Globus pallidus (tissue), 1 donor: Measurements from ENCODE around the gene MB21D2.
A peak's percentile ranks its signal among the peaks of the same experiment; 100 is the strongest.

Source experiments
- DNase-seq: peaks from one replicate; pipeline ENCODE4 v3.0.0-alpha.2; 2015; ENCODE audit warnings: low spot score

MB21D2 gene

DNA sequence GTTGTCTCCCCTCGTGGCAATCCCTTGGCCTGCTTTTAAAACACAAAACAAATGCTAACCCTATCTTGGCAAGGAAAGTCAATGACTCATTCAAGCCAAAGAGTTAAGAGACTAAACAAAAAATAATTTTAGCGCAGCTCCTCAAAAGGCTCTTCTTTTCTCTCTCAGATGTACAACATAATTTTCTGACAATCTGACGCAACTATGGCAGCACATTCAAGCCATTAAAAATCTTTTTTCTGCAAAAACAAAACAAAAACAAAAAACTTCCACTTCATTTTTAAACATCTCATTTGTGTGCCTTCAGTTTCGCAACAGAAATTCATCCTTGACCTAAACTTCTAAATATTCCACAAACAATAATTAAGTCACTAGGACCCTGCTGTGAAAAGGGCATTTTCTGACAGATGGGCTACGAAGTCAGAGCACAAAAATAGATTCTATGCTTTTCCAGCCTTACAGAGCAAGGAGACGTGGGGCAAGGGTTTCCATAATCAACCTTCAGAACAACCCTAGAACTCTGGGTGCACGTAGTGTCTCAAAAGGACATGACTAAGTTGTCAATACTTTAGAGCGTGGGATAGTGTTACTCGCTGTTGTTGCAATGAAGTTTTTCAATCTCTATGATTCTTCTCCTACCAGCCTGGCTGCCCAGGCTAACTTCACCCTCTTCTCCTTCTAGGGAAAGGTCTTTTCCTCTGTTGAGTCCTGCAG, 84.3 kb downstream of the MB21D2 start:
- no peak for DNase-seq

DNA sequence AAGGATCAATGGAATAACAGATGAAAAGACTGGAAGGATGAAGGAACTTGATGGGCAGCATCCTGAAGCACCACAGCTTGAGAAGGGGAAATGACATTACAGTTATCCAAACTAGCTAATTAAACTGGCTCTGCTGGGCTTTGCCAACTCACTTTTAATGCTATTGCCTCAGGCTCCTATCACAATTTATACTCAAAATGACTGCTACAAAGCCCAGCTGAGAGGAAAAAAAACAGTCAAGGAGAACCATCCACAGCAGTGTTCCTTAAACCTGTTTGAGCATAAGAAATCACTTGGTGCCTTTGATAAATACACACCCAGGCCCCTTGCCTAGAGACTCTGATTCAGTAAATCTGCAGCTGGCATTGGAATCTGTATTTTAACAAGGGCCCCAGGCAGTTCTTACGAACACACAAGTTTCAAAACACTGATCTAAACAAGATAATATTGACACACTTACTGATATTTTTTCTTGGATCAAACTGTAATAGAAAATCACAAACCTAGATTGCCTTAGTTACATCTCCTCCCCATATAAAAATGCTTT, 85.8 kb downstream of the MB21D2 start:
- DNase-seq: no peak

DNA sequence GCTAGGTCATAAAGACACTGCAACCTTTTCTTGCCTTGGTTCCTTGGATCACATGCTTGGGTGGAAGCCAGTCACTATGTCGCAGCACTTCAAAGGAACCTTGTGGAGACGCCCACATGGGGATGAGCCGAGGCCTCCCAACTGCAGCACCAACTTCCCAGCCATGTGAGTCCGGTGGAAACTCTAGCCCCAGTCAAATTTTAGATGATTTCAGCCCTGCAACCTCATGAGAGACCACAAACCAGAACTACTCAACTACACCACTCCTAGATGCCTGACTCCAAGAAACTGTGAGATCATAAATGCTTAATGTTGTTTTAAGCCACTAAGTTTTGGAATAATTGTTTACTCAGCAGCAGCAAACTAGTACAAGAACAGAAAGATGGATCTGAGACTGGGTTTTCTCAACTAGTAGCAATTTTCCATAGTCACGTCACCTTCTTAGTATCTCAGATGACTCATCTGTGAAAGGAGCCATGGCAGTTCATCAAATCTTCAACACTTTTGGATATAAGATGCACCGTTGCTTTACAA, 86.5 kb downstream of the MB21D2 start:
- no peak for DNase-seq

DNA sequence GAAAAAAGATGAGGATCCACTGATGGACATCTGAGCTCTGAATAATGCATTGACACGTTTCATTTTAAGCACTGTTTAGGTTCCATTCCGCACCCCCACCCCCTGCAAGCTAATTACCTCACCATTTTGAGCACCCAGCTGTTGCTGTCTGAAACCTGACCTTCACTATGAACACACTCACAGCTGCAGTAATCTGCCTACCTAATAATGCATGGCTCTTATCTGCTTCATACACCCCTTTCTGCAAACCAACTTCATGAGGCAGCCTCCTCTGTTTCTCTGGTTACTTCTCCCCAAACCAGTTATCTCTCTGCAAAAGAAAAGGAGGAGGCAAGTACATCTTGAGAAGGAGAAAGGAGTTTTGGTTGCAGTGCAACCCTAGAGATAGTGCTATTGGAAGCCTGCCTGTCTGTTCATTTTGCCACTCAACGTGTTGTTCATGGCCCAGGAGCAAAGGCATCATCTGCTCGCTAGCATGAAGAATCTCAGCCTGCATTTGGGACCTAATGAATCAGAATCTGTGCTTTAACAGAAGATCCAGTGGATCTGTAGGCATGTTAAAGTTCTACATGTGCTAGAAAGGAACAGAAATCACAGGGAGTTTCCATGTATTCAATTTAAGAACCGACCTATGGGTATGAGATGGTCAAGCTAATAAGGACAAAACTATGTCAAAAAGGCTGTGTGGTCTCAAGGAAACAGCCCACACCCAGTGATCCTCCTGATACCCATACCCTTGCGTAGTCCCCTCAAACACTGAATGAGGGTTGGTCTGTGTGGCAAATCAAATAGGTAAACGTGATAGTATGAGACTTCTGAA, 87.2 kb downstream of the MB21D2 start:
- DNase-seq: no peak

DNA sequence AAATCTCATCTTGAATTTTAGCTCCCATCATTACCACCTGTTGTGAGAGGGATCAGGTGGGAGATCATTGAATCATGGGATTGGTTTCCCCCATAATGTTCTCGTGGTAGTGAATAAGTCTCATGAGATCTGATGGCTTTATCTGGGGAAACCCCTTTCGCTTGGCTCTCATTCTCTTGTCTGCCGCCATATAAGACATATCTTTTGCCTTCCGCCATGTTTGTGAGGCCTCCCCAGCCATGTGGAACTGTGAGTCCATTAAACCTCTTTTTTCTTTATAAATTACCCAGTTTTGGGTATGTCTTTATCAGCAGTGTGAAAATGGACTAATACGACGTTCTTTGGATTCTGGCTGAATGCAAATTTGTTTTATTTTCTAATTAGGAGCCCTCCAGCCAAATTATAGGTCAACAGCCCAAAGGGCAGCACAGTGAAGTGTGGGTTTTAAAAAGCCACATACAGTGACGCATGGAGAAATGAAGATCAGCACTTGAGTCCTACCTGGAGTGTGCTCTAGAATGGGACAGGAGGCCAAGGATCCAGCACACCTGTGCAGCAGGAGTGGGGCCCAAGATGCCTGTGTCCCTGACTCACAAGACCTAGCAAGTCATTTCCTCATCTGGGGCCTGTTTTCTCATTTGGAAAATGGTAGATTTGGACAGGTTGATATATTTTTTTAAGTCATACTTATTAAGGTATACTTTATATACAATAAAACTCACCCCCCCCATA, 89.6 kb downstream of the MB21D2 start:
- DNase-seq: no peak

DNA sequence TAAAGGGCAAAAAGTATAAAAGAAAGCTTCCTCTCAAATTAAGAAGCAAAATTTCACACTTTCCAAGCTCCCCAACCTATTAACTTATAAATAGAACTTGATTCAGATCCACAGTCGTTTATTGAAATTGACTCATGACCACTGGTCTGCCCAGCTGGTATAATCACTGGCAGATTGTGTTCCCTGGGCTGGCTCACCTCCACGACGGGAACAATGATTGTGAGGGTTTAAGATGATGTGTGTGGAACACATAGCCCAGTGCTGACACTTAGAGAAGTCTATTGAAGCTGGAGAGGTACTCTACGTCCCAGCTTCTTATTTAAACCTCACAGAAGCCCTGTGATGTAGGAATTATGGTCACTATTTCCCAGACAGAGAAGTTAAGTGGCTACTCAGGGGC, 90.4 kb downstream of the MB21D2 start:
- no peak for DNase-seq

DNA sequence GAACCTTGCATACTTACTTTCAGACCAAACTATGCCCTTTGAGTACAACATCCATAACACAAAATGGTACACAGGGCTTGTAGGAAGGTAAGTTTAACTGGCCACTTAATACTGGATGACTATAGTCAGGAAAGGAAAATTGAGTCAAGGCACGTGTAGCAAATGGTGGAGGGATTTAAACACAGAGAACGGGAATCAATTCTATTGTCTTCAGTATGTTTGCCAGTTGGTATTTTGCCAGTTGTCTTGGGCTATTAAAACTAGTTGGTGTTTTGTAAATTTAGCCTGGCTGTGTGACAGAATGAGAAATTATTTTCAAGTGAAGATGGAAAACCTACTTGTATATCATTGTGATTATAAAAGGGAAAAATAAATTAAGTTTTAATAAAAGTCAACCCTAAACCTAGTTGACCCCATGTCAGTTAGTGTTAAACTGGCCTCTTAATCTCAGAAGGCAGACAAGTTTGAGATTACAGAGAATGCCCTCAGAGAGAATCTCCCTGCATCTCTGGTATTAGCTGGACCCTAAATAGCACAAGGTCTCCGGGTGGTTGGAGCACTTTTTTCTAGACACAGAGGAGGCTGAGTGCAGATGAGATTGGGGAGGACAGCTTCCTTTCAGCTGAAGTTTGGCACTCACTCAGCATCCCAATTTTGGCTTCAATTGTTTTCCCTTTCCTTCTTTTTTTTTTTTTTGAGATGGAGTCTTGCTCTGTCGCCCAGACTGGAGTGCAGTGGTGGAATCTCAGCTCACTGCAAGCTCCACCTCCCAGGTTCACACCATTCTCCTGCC, 91.2 kb downstream of the MB21D2 start:
- no peak for DNase-seq

DNA sequence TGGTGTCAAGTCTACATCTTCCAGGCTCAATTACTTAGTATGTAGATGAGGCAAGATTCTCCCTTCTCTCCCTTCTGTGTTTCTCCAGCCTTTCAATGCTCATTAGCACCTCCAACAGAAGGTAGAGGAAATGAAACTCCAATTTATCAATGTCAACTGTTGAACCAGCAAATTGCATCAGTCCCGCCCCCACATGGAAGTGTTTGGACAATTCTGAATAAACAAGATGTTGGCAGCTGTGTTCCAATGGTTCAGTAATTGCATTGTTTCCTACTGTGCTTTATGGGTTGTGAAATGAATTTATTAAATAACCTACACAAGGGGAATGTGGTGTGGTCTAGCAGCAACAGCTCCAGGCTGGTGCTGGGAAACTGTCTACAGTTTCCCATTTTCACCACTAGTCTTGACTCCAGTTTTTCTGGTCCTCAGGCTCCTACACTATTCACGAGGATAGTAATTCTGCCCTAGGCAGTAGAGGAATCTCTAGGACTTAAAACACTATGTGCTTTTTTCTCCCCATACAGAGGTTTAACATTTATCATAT, 91.9 kb downstream of the MB21D2 start:
- DNase-seq: no peak

DNA sequence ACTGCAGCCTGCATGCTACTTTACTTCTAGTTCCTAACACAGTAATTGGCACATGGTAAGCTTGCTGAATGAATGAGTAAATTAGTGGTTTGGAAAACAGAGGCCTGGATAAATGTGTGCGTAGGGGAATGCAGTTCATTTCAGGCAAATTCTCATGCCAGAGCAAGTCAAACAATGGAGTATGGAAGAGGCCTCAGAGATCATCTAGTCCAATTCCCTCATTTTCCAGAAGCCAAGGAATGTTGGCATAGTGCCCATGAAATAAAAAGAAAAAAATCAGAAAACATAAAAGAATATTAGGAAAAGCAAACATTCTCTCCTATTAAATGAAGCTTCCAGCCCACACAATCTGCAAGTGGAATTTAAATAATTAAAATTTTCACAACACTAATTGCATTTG, 92.4 kb downstream of the MB21D2 start:
- no peak for DNase-seq

DNA sequence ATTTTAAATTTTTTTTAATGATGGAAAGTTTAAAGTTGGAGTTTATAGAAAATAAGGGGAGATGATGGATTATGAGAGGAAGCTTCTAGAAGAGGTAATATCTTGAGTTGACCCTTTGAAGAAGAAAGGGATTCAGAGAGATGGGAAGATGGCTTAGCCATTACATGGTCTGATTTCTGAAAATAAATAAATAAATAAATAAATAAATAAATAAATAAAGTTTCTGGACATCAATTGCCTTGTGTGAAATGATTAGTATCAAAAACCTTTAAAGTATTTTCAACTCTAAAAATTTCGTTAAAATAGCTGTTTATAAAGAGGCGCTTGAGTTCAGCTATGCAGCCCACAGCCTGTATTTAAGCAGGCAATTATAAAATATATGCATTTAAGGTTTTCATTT, 93.3 kb downstream of the MB21D2 start:
- DNase-seq: no peak

DNA sequence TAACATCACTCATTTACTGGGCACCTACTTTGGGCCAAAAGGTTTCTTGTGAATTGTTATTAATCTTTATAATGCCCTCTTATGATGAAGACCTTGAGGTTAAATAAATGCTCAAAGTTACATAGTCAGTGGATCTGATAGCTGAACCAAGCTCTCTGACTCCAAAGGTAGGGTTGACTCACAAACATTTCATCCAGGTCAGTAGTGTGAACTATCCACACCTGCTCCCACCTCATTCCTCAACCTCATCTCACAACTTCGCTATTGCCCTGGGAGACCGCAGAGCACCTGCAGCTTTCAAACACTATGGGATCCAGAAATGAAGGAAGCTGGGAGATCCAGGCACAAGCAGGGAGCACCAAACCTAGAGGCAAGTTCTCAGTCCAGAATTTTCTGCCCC, 96.5 kb downstream of the MB21D2 start:
- DNase-seq: no peak

DNA sequence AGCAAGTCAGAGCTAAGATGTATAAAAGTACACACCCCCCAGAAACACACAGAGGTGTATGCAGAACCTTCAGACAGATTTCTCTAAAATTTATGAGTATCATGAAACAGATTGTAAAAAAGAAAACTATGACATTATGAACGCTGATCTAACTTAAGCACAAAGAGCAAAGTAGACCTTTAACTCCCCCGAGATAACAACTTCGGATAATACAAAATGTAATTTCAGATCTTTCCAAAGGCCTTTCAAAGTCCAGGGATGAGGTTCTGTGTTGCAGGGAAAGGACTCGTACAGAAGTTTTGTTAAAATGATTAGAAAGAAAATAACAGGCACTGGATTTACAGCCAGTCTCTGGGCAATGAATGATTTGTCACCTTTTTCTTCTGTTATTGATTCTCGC, 97.5 kb downstream of the MB21D2 start:
- no peak for DNase-seq

DNA sequence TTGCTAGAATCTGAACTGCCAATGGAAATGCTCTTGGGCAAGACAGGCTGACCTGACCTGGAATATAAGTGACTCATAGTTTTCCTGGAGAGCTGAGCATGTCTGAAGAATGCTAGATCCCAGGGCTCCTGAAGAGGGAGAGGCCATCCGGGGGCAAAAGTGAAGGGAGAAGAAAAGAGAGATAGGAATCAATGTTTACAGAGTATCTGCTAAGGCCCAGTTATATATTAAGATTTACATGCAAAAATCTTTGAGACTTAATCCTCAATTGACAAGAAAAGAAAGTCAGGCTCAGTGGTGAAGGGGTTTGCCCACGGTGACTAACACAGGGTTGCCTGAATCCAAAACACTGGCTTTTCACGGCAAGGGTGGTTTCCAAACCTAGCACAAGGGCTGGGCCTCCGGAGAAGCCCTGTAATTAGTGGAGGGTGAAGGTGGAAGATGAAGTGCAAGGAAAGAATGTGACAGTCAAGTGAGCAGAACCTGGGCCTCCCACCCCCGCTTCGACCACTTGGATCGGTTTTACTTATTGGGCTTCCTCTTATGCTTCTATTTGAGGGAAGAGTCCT, 98.6 kb downstream of the MB21D2 start:
- no peak for DNase-seq

DNA sequence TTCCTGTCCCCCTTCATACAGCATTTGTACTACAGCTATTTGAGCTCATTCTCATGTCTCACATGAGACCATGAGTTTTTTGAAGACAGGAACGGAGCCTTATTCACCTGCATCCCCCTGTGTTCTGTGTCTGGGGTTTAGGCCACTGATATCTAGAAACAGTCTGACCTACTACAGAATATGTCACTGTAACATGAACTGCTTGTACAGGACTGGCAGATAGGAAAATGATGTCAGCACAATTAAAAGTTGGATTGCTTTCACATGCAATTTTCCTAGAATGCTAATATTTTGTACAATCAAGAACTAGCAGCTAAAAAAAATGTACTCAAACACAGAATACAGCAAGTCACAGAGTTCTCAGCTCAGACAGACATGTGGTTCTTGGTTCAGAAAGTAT, 99.5 kb downstream of the MB21D2 start:
- DNase-seq: no peak

DNA sequence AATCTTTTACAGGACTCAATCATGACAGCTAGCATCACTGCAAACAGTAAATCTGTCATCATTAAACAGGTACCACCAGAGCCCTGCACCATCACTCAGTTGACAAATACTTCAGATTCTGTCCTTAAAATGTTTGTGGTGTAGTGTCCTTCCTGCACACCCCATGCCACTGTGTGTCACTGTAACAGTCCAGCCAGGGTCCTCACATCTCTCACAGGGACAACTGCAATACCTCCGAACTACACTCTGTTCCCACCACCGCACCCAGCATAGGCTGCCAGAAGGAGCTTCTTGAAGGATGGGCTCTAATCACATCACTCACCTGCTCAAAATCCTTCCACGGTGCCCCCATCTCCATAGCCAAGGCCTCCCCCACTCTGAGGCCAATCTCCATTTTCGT, 100.2 kb downstream of the MB21D2 start:
- no peak for DNase-seq

DNA sequence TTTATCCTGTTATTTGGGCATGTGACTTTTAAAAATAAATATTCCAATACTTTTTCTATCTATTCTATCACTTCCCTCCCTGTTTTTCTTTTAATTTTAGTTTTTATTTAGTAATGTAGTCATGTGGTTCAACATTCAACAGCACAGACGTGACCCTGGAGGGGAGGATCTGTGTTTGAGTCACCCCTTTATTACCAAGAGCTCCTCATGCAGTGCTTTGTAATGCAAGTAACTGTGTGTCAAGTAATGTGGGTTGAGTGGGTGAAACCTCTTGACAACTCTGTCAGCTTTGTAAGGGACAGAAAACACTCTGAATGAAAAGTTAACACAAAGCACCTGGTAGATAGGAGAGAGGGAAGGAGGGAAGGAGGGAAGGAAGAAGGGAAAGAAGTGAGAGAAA, 100.6 kb downstream of the MB21D2 start:
- no peak for DNase-seq

DNA sequence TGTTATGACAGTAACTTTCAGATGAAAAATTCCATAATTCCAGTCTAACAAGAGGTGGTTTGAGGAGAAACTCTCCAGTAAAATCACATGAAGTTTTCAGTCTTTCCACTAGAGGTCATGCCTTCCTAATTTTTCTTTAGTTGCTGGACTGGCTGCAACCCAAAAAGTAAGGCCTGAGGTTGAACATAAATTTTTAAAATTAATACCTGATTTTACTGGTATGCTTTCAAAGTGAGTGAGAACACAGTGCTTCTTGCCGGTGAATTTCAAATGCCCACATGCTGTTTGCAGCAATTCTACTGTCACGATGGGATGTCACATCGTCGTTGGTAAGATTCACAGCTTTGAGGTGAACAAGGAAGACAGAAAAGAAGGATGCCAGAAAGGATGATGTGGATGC, 101.3 kb downstream of the MB21D2 start:
- DNase-seq: peak; percentile 54

DNA sequence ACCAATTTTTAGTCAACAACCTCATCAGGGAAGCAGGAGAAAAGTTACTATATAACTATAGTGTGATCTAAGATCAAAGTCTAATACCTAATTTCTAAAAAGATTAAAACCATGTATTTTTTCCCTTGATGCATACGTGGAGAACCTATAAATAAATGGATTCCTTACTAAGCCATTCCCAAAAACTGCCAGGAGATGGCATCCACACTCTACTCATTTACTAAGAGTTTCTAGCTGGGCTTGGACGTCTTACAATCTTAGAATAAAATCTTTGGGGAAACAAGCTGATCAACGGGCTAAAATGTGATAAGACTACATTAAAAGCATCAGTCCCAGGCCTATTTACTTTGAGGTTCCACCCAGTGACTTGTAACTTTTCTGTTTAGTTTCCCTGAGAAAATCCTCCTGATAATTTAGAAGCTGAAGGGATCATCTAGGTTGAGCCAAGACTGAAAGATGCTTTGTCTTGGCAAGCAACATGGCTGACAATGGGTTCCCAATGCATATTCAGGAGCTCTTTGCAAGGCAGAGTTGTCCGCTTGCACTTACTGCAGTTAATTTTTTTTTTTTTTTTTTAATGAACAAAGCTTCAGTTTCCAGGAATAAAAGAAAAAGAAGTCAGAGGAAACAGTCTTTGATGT, 104.8 kb downstream of the MB21D2 start:
- DNase-seq: peak; percentile 71

DNA sequence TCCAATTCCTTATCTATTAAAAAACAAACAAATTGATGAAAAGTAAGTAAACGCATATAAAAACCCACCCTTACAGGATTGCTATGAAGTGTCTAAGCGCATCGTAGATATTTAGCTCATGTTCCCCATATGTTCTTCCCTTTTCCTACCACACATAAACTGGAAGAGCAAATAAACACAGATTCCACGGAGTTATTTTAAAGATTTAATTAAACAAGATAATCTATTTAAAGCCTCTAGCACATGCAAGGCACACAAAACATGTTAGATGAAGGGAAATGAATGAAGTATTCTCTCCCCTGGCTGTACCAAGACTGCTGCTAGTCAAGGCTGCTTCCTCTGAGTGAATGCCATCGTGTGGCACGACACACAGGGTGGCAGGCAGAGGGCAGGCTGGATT, 111.9 kb downstream of the MB21D2 start:
- DNase-seq: no peak

DNA sequence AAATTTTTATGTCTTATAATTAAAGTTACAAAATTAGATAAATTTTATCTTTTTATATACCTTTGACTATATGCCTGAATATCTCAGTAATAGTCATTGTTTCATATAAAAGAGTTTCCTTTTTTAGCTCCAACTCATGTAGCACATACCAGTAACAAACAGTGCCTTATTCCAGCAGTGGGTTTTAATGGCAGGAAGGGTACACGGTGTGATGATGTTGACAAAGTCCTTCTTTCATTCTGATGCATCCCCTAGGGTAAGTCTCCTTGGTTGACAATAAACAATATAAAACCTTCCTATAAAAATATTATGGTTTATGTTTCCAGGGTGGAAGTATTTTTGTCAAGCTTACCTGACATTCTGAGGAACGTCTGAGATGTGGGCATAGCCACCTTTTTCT, 113.2 kb downstream of the MB21D2 start:
- no peak for DNase-seq
